ENCODE measurements around the gene BANF1.

DNA sequence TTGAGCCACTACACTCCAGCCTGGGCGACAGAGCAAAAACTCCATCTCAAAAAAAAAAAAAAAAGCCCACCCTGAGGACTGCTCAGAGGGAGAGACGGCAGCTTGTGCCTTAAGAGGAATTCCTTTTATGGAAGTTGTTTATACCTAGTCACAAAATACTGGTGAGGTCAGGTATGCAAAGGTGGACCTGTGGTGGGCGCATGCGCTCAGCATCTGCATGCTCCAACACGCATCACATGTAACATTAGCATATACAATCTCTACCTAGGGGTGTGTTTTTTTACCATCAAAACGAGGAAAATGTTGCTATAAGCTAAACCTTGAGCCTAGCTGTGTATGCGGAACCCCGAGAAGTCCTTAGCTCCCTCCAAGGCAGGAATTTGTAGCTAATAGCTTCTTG, 47.5 kb upstream of the BANF1 start:
- TF ChIP-seq, protein P1, sequence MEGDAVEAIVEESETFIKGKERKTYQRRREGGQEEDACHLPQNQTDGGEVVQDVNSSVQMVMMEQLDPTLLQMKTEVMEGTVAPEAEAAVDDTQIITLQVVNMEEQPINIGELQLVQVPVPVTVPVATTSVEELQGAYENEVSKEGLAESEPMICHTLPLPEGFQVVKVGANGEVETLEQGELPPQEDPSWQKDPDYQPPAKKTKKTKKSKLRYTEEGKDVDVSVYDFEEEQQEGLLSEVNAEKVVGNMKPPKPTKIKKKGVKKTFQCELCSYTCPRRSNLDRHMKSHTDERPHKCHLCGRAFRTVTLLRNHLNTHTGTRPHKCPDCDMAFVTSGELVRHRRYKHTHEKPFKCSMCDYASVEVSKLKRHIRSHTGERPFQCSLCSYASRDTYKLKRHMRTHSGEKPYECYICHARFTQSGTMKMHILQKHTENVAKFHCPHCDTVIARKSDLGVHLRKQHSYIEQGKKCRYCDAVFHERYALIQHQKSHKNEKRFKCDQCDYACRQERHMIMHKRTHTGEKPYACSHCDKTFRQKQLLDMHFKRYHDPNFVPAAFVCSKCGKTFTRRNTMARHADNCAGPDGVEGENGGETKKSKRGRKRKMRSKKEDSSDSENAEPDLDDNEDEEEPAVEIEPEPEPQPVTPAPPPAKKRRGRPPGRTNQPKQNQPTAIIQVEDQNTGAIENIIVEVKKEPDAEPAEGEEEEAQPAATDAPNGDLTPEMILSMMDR (IDR thresholded peaks at IDR 0.05; ENCODE audit: insufficient read depth, low read depth, low read length) = no peak
- no peak for TF ChIP-seq EZH2 (IDR thresholded peaks at IDR 0.05; ENCODE audit: insufficient read depth, low read length)

Measured in astrocyte (in vitro differentiated cells and primary cell).